Measurements from ENCODE around the gene PHGDH.

Gene PHGDH

GRCh38 chr1:119772298-119772697, 60.6 kb downstream of the PHGDH start:
- no peak for TF ChIP-seq CTCF (IDR thresholded peaks at IDR 0.05)
- H3K4me3 ChIP-seq: no peak overlapping the region
- intact Hi-C loops (cut with DNase I; ENCODE audit: low total_unique reads): no loop called here
- H3K36me3 ChIP-seq: no peaks in the 10 kb centered on the region
- no peaks in the 10 kb centered on the region for H3K9me3 ChIP-seq
- DNase-seq: no peak
- H3K27me3 ChIP-seq: peaks cover 0 to 4% of the 10 kb centered on the region in 2 donors
- H3K4me1 ChIP-seq: no peaks in the 10 kb centered on the region
- no peak overlapping the region for H3K27ac ChIP-seq

- peaks cover 0 to 4% of the 10 kb centered on the region in 2 donors for H3K27me3 ChIP-seq
- intact Hi-C loops (cut with DNase I; ENCODE audit: low total_unique reads): no loop called here
- no peaks in the 10 kb centered on the region for H3K4me1 ChIP-seq
- DNase-seq: no peak
- no peaks in the 10 kb centered on the region for H3K36me3 ChIP-seq
- H3K9me3 ChIP-seq: no peaks in the 10 kb centered on the region
- no peak overlapping the region for H3K4me3 ChIP-seq
- no peak overlapping the region for H3K27ac ChIP-seq
- no peak for TF ChIP-seq CTCF (IDR thresholded peaks at IDR 0.05)
Observed at GRCh38 chr1:119773711-119774241, 62.0 kb downstream of the PHGDH start.

GRCh38 chr1:119774746-119775490, 63.2 kb downstream of the PHGDH start:
- Histone ChIP-seq H3K27ac (no peak overlapping the region), H3K36me3 (no peaks in the 10 kb centered on the region), H3K4me1 (peaks cover 0 to 3% (median 0%) of the 10 kb centered on the region in 4 donors), H3K27me3 (peaks cover 0 to 4% of the 10 kb centered on the region in 2 donors), H3K4me3 (no peak overlapping the region), H3K9me3 (no peaks in the 10 kb centered on the region)
- DNase-seq: no peak
- intact Hi-C loops (cut with DNase I; ENCODE audit: low total_unique reads): no loop called here
- TF ChIP-seq CTCF (IDR thresholded peaks at IDR 0.05): no peak

- DNase-seq: no peak
- intact Hi-C loops (cut with DNase I; ENCODE audit: low total_unique reads): no loop called here
- no peak overlapping the region for H3K27ac ChIP-seq
- no peaks in the 10 kb centered on the region for H3K9me3 ChIP-seq
- no peaks in the 10 kb centered on the region for H3K36me3 ChIP-seq
- TF ChIP-seq CTCF (IDR thresholded peaks at IDR 0.05): no peak
- H3K4me3 ChIP-seq: no peak overlapping the region
- H3K4me1 ChIP-seq: peaks cover 0 to 12% (median 0%) of the 10 kb centered on the region in 4 donors
- H3K27me3 ChIP-seq: no peaks in the 10 kb centered on the region
Observed at GRCh38 chr1:119778359-119778758, 66.6 kb downstream of the PHGDH start.

GRCh38 chr1:119778886-119779560, 67.3 kb downstream of the PHGDH start:
- Histone ChIP-seq H3K27ac (no peak overlapping the region), H3K27me3 (no peaks in the 10 kb centered on the region), H3K9me3 (no peaks in the 10 kb centered on the region), H3K36me3 (no peaks in the 10 kb centered on the region), H3K4me1 (peaks cover 0 to 12% (median 0%) of the 10 kb centered on the region in 4 donors), H3K4me3 (no peak overlapping the region)
- DNase-seq: no peak
- TF ChIP-seq CTCF (IDR thresholded peaks at IDR 0.05): no peak
- intact Hi-C loops (cut with DNase I; ENCODE audit: low total_unique reads): no loop called here

Data from tibial artery (tissue), 4 donors.